T-helper 2 cell treated with Interferon-gamma antibody and Interleukin-4, amounts not matched to agents 5 μg/mL and 100 μg/mL, for 36 hours (primary cell): ENCODE results near the gene CCDC7.

Source experiments
- DNase-seq: peaks from one replicate; pipeline ENCODE4 v3.0.0; 2021; ENCODE audit warnings: low spot score
- H3K27ac Mint-ChIP-seq: one replicate; pipeline ENCODE4 v1.8.0; 2021; ENCODE audit warnings: mild to moderate bottlenecking, mixed read lengths
- H3K27me3 Mint-ChIP-seq: one replicate; pipeline ENCODE4 v1.8.0; 2021; ENCODE audit warnings: low read depth, mixed read lengths
- H3K36me3 Mint-ChIP-seq: one replicate; pipeline ENCODE4 v1.8.0; 2021; ENCODE audit warnings: low read depth, mixed read lengths
- H3K4me1 Mint-ChIP-seq: one replicate; pipeline ENCODE4 v1.8.0; 2021; ENCODE audit warnings: low read depth, mixed read lengths
- H3K4me3 Mint-ChIP-seq: one replicate; pipeline ENCODE4 v1.8.0; 2022; ENCODE audit warnings: mild to moderate bottlenecking, moderate library complexity, mixed read lengths
- H3K9me3 Mint-ChIP-seq: one replicate; pipeline ENCODE4 v1.8.0; 2021; ENCODE audit warnings: mixed read lengths

The CCDC7 gene

DNA sequence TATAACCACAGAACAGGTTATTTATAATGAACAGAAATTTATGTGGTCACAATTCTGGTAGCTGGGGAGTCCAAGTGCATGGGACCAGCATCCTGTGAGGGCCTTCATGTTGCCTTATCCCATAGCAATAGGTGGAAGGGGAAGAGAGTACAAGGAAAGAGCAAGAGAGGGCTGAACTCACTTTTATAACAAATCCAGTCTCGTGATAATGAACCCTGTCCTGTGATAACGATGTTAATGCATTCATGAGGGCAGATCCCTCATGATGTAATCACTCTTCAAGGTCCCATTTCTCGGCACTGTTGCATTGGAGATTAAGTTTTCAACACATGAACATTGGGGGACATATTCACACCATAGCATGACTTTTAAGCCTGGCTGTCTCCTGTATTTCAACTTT, 27.4 kb upstream of the CCDC7 start:
- peaks cover 7% of the 10 kb centered on the region for H3K27me3 Mint-ChIP-seq
- H3K4me3 Mint-ChIP-seq: no peak overlapping the region
- H3K36me3 Mint-ChIP-seq: no peaks in the 10 kb centered on the region
- H3K4me1 Mint-ChIP-seq: peaks cover 3% of the 10 kb centered on the region
- H3K27ac Mint-ChIP-seq: no peak overlapping the region
- H3K9me3 Mint-ChIP-seq: peaks cover 11% of the 10 kb centered on the region
- DNase-seq: no peak

DNA sequence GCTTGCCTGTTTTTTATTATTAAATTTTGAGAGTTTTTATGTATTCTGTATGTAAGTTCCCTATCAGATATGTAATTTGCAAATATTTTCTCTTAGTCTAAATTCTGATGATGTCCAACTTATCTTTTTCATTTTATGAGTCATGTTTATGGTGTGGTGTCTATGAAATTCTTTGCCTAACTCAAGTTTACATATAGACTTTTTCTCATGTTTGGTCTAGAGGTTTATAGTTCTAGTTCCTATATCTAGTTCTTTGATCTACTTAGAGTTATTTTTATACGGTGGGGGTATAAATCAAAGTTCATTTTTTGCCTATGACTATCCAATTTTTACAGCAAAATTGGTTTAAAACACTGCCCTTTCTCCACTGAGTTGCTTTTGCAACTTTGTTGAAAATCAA, 26.3 kb upstream of the CCDC7 start:
- Mint-ChIP-seq H3K27ac (no peak overlapping the region), H3K4me3 (no peak overlapping the region), H3K36me3 (no peaks in the 10 kb centered on the region), H3K9me3 (peaks cover 18% of the 10 kb centered on the region), H3K4me1 (no peaks in the 10 kb centered on the region), H3K27me3 (peaks cover 3% of the 10 kb centered on the region)
- no peak for DNase-seq

DNA sequence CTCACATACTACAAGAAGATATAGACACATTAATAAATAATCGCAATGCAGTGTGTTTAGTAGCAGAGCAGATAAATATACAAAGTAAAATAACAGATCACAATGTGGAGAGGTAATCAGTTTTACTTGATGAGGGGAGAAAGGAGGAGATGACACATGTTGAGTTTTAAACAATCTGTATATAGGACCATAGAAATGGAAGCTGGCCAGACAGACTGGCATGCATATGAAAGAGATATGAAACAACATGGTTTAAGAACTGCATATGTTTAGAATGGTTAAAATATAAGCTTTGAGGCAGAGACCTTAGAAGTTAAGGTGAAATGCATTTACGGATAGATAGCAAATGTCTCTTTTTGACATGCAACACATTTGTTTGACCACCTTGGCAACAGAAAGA, 19.8 kb upstream of the CCDC7 start:
- H3K27ac Mint-ChIP-seq: no peak overlapping the region
- no peak overlapping the region for H3K4me3 Mint-ChIP-seq
- peaks cover 7% of the 10 kb centered on the region for H3K27me3 Mint-ChIP-seq
- H3K9me3 Mint-ChIP-seq: peaks cover 18% of the 10 kb centered on the region
- no peak for DNase-seq
- H3K4me1 Mint-ChIP-seq: no peaks in the 10 kb centered on the region
- no peaks in the 10 kb centered on the region for H3K36me3 Mint-ChIP-seq

DNA sequence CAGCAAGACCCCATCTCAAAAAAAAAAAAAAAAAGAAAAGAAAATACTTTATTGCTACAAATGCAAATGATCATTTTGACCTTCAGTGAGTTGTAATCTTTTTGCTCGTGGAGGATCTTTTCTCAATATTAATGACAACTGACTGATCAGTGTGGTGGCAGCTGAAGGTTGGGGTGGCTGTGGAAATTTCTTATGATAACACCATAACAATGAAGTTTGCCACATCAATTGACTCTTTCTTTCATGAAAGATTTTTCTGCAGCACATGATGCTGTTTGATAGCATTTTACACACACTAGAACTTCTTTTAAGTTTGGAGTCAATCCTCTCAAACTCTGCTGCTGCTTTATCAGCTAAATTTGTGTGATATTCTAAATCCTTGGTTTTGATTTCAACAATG, 12.4 kb upstream of the CCDC7 start:
- no peak for DNase-seq
- Mint-ChIP-seq H3K27me3 (peaks cover 10% of the 10 kb centered on the region), H3K4me3 (no peak overlapping the region), H3K36me3 (no peaks in the 10 kb centered on the region), H3K27ac (no peak overlapping the region), H3K9me3 (peaks cover 7% of the 10 kb centered on the region), H3K4me1 (peaks cover 5% of the 10 kb centered on the region)

DNA sequence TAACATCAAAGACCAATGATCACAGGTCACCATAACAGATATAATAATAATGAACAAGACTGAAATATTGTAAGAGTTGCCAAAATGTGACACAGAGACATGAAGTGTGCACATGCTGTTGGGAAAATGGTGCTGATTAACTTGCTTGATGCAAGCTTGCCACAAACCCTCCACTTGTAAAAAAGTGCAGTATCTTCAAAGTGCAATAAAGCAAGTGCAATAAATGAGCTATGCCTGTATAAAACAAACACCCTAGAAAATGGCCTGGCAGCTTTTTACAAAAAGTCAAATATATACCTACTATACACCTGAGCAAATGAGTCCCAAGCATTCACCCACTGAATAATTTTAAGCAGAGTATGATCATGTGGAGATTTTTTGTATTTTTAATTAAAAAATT, 9.7 kb upstream of the CCDC7 start:
- Mint-ChIP-seq H3K36me3 (no peaks in the 10 kb centered on the region), H3K27ac (no peak overlapping the region), H3K9me3 (peaks cover 7% of the 10 kb centered on the region), H3K4me1 (peaks cover 5% of the 10 kb centered on the region), H3K27me3 (peaks cover 7% of the 10 kb centered on the region), H3K4me3 (no peak overlapping the region)
- no peak for DNase-seq

DNA sequence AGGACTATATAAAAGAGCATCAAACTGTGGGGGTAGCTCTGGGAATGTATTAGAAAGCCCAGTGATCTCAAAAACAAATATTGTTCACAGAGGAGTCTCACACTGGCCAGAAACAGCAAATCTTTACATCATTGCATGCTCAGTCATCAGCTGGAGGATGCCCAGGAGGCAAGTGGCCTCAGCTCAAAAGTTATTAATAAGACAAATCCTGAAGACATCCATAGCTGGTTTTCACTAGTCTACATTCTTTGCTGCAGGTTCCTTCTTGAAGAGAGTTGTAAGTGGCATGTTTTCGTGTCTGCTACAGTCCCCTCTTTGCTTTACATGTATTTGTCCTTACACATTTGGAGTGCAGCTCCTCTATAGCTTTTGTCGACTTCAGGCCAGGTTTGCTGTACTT, 8.6 kb upstream of the CCDC7 start:
- no peak for DNase-seq
- Mint-ChIP-seq H3K27me3 (peaks cover 4% of the 10 kb centered on the region), H3K27ac (no peak overlapping the region), H3K36me3 (no peaks in the 10 kb centered on the region), H3K9me3 (peaks cover 7% of the 10 kb centered on the region), H3K4me3 (no peak overlapping the region), H3K4me1 (peaks cover 5% of the 10 kb centered on the region)

GRCh38 chr10:32445036-32445435, 904 bp upstream of the CCDC7 start:
- no peak for DNase-seq
- H3K27me3 Mint-ChIP-seq: no peaks in the 10 kb centered on the region
- H3K27ac Mint-ChIP-seq: peak overlapping the region; percentile 52
- H3K4me3 Mint-ChIP-seq: peak overlapping the region; percentile 90
- H3K4me1 Mint-ChIP-seq: peaks cover 10% of the 10 kb centered on the region
- H3K36me3 Mint-ChIP-seq: peaks cover 4% of the 10 kb centered on the region
- no peaks in the 10 kb centered on the region for H3K9me3 Mint-ChIP-seq

DNA sequence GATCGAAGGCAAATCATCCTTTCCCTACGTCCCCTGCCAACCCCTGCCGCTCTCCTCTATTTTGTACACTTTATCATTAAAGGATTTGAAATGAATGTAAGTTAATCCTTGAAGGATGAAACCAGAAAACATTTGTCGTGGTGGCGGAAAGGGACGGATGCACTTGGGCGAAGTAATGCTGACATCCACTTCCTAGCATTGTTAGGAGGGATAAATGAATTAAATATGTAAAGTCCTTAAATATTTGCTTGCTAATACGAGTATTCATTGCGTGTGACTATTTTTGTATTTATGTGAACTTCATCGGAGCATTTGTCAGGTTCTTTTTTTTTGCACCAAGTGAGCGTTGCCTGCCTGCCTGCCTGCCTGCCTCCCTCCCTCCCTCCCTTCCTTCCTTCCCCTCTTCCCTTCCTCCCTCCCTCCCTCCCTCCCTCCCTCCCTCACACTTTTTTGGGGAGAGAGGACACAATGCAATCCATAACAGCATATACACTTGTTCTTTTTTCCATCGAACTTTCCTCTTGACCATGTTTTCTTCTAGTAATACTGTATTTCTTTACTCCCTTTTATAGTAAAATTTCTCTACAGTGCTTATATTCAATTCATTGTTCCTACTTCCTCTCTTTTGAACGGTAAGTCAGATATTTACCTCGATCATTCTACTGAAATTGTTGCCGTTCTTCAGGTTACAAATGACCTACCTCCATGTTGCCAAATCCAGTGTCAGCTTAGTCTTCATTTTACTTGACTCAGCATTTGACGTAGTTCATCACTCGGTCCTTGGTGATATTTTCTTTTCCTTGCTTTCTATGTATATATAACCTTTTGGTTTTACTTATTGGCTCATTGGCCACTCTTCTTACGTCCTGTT, 831 bp downstream of the CCDC7 start:
- Mint-ChIP-seq H3K4me1 (peaks cover 10% of the 10 kb centered on the region), H3K27me3 (no peaks in the 10 kb centered on the region), H3K4me3 (peak overlapping the region; percentile 90), H3K36me3 (peaks cover 9% of the 10 kb centered on the region), H3K9me3 (no peaks in the 10 kb centered on the region), H3K27ac (peak overlapping the region; percentile 94)
- no peak for DNase-seq

DNA sequence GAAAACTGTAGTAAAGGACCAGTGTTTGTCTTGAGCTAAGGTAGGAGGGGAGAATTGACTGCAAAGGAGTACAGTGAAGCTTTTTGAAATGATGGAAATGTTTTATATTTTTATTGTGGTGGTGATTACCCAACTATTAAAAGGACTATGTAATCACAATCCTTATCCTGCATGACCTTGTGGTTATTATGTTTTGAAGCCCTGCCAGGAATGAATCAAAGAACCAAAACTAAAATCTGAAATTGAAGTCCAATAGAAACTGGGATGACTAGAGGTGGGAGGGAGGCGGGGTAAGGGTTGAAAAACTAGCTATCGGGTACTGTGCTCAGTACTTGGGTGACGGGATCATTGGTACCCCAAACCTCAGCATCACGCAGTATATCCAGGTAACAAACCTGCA, 8.2 kb downstream of the CCDC7 start:
- Mint-ChIP-seq H3K9me3 (no peaks in the 10 kb centered on the region), H3K4me1 (peaks cover 14% of the 10 kb centered on the region), H3K4me3 (no peak overlapping the region), H3K36me3 (peaks cover 46% of the 10 kb centered on the region), H3K27me3 (no peaks in the 10 kb centered on the region), H3K27ac (no peak overlapping the region)
- DNase-seq: no peak

- Mint-ChIP-seq H3K36me3 (peaks cover 42% of the 10 kb centered on the region), H3K4me1 (peaks cover 34% of the 10 kb centered on the region), H3K4me3 (peak overlapping the region; percentile 57), H3K9me3 (no peaks in the 10 kb centered on the region), H3K27ac (peak overlapping the region; percentile 79), H3K27me3 (no peaks in the 10 kb centered on the region)
- peak; percentile 20 for DNase-seq
Observed at GRCh38 chr10:32459051-32459698, 13.2 kb downstream of the CCDC7 start.

DNA sequence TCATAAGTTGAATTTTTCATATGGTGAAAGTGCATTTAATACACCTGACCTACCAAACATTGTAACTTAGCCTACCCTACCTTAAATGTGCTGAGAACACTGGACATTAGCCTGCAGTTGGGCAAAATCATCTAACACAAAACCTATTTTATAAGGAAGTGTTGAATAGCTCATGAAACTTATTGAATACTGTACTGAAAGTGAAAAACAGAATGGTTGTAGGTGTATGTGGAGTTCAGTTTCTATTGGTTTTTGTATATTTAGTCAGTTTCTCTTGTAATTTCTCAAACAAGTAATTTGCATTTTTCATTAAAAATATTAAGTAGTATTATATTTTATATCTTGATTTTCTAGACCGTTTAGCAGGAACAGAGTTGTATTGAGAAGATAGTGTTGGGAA, 15.3 kb downstream of the CCDC7 start:
- H3K4me1 Mint-ChIP-seq: peaks cover 34% of the 10 kb centered on the region
- H3K36me3 Mint-ChIP-seq: peaks cover 40% of the 10 kb centered on the region
- no peak overlapping the region for H3K4me3 Mint-ChIP-seq
- no peaks in the 10 kb centered on the region for H3K9me3 Mint-ChIP-seq
- H3K27ac Mint-ChIP-seq: no peak overlapping the region
- H3K27me3 Mint-ChIP-seq: no peaks in the 10 kb centered on the region
- DNase-seq: no peak

- no peak overlapping the region for H3K27ac Mint-ChIP-seq
- H3K36me3 Mint-ChIP-seq: peaks cover 43% of the 10 kb centered on the region
- H3K4me3 Mint-ChIP-seq: no peak overlapping the region
- no peaks in the 10 kb centered on the region for H3K9me3 Mint-ChIP-seq
- H3K4me1 Mint-ChIP-seq: no peaks in the 10 kb centered on the region
- DNase-seq: no peak
- no peaks in the 10 kb centered on the region for H3K27me3 Mint-ChIP-seq
Observed at GRCh38 chr10:32471232-32471631, 25.3 kb downstream of the CCDC7 start.

DNA sequence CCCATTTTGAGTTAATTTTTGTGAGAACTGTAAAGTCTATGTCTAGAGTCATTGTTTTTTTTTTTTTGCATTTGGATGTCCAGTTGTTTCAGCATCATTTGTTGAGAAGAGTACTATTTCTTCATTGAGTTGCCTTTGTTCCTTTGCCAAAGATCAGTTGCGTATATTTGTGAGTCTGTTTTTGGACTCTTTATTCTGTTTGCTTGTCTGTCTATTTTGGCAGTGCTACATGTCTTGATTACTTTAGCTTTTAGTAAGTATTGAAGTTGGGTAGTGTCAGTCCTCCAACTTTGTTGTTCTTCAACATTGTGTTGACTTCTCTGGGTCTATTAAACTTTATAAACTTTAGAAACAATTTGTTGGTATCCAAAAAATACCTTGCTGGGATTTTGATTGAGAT, 31.6 kb downstream of the CCDC7 start:
- Mint-ChIP-seq H3K27me3 (no peaks in the 10 kb centered on the region), H3K27ac (no peak overlapping the region), H3K4me1 (no peaks in the 10 kb centered on the region), H3K36me3 (peaks cover 65% of the 10 kb centered on the region), H3K9me3 (peaks cover 27% of the 10 kb centered on the region), H3K4me3 (no peak overlapping the region)
- no peak for DNase-seq

GRCh38 chr10:32481606-32482005, 35.7 kb downstream of the CCDC7 start:
- Mint-ChIP-seq H3K27ac (no peak overlapping the region), H3K4me3 (no peak overlapping the region), H3K9me3 (peaks cover 27% of the 10 kb centered on the region), H3K4me1 (no peaks in the 10 kb centered on the region), H3K27me3 (no peaks in the 10 kb centered on the region), H3K36me3 (peaks cover 74% of the 10 kb centered on the region)
- DNase-seq: no peak
